Stimulated activated CD4-positive, alpha-beta T cell treated with anti-CD3 and anti-CD28 coated beads, Interleukin-12 subunit alpha, Interleukin-12 subunit beta, amount 100 ng/mL, for 48 hours (primary cell): ENCODE measurements around the gene RSF1.
A peak's percentile ranks its signal among the peaks of the same experiment; 100 is the strongest.
"Not testable (repeated sequence)": the region's sequence is repeated elsewhere in the genome, so short reads cannot be mapped to it uniquely, and the experiment has no call there.

ENCODE experiments used
- DNase-seq, 3 donors: peaks; one replicate each; pipeline ENCODE4 v3.0.0-alpha.2; 2020; ENCODE audit warnings: low read depth in 2 of 3, low spot score in 1 of 3

RSF1 gene, protein sequence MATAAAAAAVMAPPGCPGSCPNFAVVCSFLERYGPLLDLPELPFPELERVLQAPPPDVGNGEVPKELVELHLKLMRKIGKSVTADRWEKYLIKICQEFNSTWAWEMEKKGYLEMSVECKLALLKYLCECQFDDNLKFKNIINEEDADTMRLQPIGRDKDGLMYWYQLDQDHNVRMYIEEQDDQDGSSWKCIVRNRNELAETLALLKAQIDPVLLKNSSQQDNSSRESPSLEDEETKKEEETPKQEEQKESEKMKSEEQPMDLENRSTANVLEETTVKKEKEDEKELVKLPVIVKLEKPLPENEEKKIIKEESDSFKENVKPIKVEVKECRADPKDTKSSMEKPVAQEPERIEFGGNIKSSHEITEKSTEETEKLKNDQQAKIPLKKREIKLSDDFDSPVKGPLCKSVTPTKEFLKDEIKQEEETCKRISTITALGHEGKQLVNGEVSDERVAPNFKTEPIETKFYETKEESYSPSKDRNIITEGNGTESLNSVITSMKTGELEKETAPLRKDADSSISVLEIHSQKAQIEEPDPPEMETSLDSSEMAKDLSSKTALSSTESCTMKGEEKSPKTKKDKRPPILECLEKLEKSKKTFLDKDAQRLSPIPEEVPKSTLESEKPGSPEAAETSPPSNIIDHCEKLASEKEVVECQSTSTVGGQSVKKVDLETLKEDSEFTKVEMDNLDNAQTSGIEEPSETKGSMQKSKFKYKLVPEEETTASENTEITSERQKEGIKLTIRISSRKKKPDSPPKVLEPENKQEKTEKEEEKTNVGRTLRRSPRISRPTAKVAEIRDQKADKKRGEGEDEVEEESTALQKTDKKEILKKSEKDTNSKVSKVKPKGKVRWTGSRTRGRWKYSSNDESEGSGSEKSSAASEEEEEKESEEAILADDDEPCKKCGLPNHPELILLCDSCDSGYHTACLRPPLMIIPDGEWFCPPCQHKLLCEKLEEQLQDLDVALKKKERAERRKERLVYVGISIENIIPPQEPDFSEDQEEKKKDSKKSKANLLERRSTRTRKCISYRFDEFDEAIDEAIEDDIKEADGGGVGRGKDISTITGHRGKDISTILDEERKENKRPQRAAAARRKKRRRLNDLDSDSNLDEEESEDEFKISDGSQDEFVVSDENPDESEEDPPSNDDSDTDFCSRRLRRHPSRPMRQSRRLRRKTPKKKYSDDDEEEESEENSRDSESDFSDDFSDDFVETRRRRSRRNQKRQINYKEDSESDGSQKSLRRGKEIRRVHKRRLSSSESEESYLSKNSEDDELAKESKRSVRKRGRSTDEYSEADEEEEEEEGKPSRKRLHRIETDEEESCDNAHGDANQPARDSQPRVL (N-terminal part only)

GRCh38 chr11:77820565-77821348 is at the start of gene RSF1, which contains the start of gene AAMDC:
Gene RSF1, minus strand, starts transcription at chr11:77820722. Its CDS starts 8 bp downstream, at chr11:77820714.
Gene AAMDC, plus strand, starts transcription at chr11:77821144. Its CDS starts 21,353 bp downstream, at chr11:77842497.
- DNase-seq = peak; percentile 92 to 97 (median 94)

DNA sequence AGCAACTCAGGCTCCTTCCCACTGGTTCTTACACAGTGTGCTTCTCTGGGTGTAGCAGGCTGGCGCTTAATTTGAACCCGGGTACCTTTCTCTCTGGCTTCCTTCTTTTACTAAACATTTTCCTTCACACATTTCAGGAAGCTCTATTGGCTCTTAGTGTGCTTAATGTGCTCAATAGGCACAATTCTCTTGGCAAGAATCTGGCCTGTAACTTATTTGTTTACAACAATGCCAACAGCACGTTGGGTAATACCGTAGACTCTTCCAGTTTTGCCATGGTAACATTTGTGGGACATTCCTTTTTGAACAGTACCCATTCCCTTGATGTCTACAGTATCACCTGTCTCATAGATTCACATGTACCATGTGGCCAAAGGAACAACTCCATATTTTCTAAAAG is 48.2 kb upstream of the RSF1 start:
- no peak for DNase-seq

DNA sequence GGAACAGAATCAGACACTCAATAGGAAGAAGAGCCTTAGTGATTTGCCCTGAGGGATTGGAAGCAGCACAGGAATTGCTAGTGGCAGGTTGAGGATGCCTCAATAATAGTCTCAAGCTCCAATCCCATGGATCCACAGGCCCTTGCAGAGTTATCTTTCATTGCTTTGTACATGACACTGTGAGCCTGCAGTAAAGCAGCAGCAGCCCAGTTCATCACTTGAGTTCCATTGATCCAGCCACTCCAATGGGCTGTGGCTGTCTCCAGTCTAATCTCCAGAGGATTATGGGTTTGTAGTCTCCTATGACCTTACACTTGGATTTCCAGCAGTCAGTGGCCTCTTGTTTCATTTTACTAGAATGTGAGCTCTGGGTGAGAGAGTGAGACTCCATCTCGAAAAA is 45.8 kb upstream of the RSF1 start:
- DNase-seq = no peak

DNA sequence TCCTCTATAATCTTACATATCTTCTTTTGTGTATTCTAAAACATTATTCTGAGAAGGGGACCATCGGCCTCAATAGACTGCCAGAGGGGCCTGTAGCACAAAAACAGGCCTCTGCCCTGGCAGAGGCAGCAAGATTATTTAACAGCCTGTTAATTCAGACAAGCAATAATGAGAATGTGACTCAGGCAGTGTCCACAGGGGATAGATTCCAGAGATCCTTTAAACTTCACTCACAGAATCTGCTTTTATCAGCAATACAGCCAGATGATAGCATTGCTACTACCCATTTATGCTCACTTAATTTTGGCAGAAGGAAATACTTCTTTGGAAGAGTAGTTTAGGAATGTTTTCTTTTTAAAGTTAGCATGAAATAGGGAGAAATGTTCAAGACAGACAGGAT is 45.3 kb upstream of the RSF1 start:
- no peak for DNase-seq

DNA sequence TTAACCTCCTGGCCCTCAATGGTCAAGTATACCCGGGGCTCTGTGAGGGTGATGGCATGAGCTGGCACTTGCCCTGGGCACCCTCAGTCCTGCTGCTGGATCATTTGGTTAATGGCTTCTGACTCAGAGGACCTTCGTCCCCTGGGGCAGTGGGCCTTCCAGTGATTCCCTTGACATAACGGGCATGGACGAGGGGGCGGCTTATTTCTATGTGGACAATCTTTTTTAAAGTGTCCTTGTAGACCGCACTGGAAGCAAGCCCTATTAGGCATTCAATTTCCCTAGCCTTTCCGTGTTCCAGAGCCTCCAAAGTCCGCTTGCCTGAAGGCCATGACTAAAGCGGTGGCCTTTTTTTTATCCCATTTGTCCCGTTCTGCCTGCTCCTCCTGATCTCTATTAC is 40.9 kb upstream of the RSF1 start:
- not testable (repeated sequence) for DNase-seq

DNA sequence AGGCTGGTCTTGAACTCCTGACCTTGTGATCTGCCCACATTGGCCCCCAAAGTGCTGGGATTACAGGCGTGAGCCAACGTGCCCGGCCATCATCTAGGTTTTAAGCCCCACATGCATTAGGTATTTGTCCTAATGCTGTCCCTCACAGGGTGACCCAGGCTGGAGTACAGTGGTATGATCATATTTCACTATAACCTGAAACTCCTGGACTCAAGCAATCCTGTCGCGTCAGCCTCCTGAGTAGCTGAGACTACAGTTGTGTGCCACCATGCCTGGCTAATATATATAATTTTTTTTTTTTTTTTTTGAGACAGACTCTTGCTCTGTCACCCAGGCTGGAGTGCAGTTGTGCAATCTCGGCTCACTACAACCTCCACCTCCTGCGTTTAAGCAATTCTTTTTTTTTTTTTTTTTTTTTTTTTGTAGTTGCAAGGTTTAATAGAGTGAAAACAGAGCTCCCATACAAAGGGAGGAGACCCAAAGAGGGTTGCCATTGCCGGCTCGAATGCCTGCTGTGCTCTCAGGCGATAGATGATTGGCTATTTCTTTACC is 37.5 kb upstream of the RSF1 start:
- not testable (repeated sequence) for DNase-seq

GRCh38 chr11:77854838-77855237 is 34.3 kb upstream of the RSF1 start:
- DNase-seq = no peak

DNA sequence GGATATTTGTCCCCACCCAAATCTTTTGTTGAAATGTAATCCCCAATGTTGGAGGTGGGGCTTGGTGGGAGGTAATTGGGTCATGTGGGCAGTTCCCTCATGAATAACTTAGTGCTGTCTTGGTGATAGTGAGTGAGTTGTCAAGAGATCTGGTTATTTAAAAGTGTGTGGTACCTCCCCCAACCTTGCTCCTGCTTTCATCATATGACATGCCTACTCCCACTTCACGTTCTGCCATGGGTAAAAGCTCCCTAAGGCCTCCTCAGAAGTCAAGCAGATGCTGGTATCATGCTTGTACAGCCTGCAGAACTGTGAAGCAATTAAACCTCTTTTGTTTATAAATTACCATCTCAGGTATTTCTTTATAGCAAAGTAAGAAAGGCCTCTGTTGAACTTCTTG is 31.0 kb upstream of the RSF1 start:
- no peak for DNase-seq

DNA sequence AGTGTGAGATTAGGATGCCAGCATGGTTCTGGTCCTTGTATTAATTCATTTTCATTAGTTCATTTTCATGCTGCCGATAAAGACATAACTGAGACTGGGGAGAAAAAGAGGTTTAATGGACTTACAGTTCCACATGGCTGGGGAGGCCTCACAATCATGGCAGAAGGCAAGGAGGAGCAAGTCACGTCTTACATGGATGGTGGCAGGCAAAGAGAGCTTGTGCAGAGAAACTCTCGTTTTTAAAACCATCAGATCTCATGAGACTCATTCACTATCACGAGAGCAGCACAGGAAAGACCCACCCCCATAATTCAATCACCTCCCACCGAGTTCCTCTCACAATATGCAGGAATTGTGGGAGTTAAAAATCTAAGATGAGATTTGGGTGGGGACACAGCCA is 23.2 kb upstream of the RSF1 start:
- DNase-seq = not testable (repeated sequence)

DNA sequence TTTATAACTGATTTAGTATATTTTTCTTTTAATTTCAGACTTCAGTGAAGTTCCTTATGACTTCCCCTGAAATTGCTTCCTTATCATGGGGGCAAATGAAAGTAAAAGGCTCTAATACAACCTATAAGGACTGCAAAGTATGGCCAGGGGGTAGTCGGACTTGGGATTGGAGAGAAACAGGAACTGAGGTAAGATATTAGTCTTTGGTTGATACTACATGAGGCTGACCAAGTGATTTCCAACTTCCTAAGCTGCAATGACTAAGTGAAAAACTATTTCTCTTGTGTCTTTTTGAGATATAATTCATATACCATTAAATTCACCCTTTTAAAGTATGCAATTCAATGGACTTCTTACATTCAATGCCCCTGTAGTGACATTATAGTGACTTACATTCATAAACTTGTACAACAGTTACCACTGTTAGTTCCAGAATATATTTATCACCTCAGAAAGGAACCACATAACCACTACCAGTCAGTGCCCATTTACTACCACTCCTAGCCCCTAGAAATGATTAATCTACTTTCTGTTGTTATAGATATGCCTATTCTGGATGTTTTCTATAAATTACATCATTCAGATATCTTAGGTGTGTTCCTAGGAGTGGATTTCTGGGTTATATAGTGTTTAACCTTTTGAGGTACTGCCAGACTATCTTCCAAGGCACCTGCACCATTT is 22.1 kb upstream of the RSF1 start:
- no peak for DNase-seq

DNA sequence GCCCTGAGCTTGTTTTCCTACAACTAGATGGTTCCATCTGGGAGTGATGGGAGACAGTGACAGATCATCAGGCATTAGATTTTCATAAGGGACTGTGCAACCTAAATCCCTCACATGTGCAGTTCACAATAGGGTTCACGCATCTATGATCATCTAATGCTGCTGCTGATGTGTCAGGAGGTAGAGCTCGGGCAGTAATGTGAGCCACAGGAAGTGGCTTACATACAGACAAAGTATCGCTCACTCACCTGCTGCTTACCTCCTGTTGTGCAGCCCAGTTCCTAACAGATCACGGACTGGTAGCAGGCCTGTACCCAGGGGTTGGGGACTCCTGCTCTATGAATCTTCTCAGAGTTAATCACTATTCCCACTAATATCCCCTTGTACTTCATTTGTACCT is 12.8 kb upstream of the RSF1 start:
- no peak for DNase-seq

GRCh38 chr11:77828926-77829325 is 8.4 kb upstream of the RSF1 start:
- DNase-seq = no peak

DNA sequence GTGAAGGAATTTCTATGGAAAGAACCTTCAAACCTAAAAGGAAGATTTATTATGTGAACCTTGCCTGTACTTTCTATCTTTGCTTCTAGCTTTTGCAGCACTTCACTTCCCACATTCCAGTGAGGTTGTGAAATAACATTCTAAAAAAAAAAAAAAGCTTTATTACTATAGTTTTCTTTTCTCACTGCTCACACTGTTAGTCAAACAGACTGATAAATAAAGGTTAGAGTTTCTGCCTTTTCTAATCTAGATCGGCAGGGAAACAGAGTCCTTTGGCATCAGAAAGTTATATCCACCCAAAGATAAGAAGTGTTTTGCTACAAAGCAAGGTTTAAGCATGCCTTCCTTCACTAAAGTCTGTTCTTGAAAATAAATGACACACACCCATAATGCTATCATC is 3.3 kb upstream of the RSF1 start:
- DNase-seq = no peak

DNA sequence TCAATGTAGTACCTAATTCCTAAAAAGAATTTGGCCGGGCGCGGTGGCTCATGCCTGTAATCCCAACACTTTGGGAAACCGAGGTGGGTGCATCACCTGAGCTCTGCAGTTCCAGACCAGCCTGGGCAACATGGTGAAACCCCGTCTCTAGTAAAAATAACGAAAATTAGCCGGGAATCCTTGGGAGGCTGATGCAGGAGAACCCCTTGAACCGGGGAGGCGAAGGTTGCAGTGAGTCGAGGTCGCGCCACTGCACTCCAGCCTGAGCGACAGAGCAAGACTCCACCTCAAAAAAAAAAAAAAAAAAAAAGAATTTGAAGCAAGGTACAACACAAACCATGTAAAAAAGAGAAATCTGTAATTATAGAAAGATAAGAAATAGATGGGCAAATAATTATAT is 1.6 kb upstream of the RSF1 start:
- not testable (repeated sequence) for DNase-seq

DNA sequence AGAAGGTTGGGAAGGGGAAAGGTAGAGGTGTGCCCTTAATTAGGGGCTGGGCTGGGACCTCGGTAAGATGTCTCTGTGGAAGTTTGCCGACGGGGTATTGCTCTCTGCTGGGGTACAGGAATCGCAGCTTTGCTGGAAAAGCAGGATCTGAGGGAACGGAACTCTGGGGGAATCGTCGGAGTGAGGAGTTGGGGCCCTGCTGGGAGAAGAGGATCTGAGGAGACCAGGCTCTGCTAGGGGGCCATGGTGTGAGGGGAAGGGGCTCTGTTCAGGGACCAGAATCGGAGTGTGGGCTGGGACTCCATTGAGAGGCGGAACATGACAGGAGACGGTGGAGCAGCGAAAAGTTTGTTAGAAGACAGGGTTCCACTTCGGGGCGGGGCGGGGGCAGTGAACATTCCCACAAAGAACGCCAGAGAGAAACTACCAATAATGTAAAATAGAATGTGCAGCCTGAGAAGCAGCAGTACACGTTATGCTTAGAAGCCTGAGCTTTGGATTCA is 878 bp upstream of the RSF1 start:
- no peak for DNase-seq

DNA sequence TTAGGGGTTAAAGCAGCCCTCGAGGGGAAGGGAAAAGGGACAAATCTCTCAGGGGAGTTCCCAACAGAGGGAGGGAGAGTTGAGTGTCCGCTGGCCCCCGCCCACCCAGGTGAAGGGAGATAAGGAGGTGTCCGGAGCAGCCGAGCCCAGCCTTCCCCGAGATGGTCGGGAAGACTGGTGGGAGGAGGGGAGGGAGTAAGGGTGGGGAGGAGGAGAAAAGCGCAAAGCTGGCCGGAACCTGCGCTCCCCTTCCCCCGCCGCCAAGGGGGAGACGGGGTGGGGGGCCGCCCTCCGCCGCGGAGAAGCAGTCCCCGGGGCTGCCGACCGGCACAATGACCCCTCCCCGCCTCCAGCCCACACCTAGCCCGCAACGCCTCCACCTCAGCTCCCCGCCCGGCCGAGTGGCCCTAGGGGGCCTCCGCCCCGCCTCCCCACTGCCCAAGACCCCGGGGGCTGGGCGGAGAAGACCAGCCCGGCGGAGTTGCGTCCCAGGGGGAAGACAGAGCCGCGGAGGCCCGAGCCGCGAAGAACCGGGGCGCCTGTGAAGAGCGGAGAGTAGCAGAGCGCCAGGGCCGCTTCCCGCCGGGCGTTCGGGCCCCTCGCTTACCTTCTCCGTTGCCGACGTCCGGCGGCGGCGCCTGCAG is 479 bp downstream of the RSF1 start:
- DNase-seq = peak; percentile 4 to 23 (median 17)

DNA sequence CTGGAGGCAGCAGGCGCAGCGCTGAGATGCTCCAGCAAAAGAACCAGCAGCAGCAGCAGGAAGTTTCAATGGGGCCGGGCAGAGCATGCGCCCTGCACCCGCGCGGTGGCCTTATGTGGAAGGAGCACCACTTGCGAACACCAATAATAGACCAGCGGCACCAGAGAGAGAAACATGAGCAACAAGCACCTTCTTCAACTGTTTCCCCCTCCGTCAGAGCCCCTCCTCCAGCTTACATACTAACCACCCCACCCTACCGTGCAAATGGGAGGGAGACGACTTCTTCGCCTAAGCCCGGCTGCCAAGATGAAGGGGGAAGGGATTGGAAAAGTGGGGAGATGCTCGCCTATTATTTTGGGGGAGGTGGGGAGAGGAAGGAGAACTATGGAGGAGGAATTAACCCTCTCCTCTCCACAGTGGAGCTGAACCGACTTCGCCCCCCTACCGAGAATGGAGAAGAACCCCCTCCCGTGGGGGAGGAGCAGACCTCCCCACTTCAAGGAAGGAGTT is 1.1 kb downstream of the RSF1 start:
- peak; percentile 73 to 76 (median 73) for DNase-seq

- no peak for DNase-seq
Observed at GRCh38 chr11:77815459-77815858, 5.1 kb downstream of the RSF1 start.

DNA sequence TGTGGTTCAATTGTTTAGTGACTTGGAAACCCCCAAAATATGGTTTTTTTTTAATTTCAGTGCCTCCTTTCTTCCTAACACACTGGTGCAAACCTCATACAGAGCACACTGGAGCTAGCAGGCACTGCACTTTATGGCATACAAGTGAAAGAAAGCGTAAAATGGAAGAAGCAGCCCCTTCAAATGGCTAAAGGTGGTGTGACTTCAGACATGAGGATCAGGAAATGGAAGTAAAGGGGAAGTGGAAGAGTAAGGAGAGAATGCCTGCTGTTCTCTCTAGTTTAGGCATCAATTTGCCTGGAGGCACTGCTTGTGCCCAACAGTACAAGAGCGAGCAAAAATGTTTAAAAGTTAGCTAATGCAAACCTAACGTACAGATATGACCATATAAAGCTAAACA is 5.7 kb downstream of the RSF1 start:
- DNase-seq = no peak
